Hepatocyte (in vitro differentiated cells): Measurements from ENCODE around the gene FXYD1.

Experiments
- EZH2 ChIP-seq: fragments of 200-600 bp; sonication (generic); IDR thresholded peaks from 2 replicates; pipeline ENCODE4 v1.6.1; 2016; ENCODE audit warnings: antibody characterized with exemption, mild to moderate bottlenecking, borderline replicate concordance
- TF ChIP-seq, protein P1 (sequence below): fragments of 200-600 bp; sonication (generic); IDR thresholded peaks from 2 replicates; pipeline ENCODE4 v1.5.1; 2016; ENCODE audit warnings: antibody characterized with exemption, mild to moderate bottlenecking; ENCODE audit not compliant: poor library complexity

DNA sequence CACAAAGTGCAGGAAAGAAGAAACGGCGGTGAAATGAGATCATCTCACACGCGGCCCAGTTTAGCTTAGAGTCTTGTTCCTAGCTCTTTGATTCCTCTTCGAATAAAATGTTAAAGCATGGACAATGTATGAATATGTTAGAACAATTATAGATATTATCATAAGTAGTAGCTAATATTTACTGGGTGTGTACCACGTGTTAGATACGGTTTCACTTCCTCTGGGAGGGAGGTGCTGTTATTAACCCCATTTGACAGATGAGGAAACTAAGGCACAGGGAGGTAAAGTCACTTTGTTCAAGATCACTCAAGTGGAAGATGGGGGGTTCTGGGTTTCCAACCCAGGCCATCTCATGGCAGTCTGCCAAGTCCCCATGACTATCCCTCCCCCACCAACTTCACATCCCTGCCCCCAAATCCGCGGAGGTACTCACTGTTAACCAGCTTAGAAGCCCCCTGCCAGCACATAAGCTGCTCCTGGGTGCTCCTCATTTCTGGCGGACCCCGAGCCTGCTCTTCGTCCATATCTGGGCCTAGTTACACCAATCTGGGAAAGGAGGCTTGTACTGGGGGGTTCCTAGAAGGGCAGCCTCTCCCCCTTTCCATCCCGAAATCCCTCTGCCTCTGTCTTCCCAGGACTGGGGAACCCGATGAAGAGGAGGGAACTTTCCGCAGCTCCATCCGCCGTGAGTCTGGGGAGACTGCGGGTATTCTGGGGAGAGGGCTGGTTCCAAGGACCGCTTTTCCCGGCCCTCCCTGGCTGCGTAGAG is 3.4 kb downstream of the FXYD1 start:
- TF ChIP-seq, protein P1, sequence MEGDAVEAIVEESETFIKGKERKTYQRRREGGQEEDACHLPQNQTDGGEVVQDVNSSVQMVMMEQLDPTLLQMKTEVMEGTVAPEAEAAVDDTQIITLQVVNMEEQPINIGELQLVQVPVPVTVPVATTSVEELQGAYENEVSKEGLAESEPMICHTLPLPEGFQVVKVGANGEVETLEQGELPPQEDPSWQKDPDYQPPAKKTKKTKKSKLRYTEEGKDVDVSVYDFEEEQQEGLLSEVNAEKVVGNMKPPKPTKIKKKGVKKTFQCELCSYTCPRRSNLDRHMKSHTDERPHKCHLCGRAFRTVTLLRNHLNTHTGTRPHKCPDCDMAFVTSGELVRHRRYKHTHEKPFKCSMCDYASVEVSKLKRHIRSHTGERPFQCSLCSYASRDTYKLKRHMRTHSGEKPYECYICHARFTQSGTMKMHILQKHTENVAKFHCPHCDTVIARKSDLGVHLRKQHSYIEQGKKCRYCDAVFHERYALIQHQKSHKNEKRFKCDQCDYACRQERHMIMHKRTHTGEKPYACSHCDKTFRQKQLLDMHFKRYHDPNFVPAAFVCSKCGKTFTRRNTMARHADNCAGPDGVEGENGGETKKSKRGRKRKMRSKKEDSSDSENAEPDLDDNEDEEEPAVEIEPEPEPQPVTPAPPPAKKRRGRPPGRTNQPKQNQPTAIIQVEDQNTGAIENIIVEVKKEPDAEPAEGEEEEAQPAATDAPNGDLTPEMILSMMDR: no peak
- TF ChIP-seq EZH2: peak; percentile 37
